Mesenchymal stem cell (in vitro differentiated cells and primary cell): ENCODE measurements around the gene TNFRSF11A.

Experiments
- DNase-seq: peaks from one replicate; pipeline ENCODE4 v3.0.0-alpha.2; 2013
- H2AFZ ChIP-seq: one replicate; pipeline ENCODE4 v1.6.1; 2013; ENCODE audit warnings: low read depth, mild to moderate bottlenecking, control low read depth, inconsistent platforms, low read length, moderate library complexity
- H2AK5ac ChIP-seq: 2 replicates; pipeline ENCODE4 v1.6.1; 2013; ENCODE audit warnings: low read length, moderate library complexity, mild to moderate bottlenecking, inconsistent platforms; ENCODE audit not compliant: severe bottlenecking
- H2BK120ac ChIP-seq: one replicate; pipeline ENCODE4 v1.6.1; 2013; ENCODE audit warnings: low read depth, mild to moderate bottlenecking, inconsistent platforms, low read length, moderate library complexity
- H2BK12ac ChIP-seq, 2 experiments: one replicate each; pipeline ENCODE4 v1.6.1; 2013; ENCODE audit warnings: inconsistent platforms in 2 of 2, low read length in 2 of 2, mild to moderate bottlenecking in 2 of 2, moderate library complexity in 2 of 2, control low read depth in 1 of 2
- H2BK15ac ChIP-seq: one replicate; pipeline ENCODE4 v1.6.1; 2013; ENCODE audit warnings: mild to moderate bottlenecking, low read depth, inconsistent platforms; ENCODE audit not compliant: poor library complexity, severe bottlenecking
- H2BK5ac ChIP-seq: 2 replicates; pipeline ENCODE4 v1.6.1; 2013; ENCODE audit warnings: low read depth, mild to moderate bottlenecking, low read length, control low read depth, inconsistent platforms; ENCODE audit not compliant: poor library complexity, severe bottlenecking
- H3K14ac ChIP-seq, 2 experiments: one replicate each; pipeline ENCODE4 v1.6.1; 2013; ENCODE audit warnings: inconsistent platforms in 2 of 2, low read length in 2 of 2, control low read depth in 1 of 2, mild to moderate bottlenecking in 1 of 2, moderate library complexity in 1 of 2
- H3K18ac ChIP-seq, 2 experiments: one replicate each; pipeline ENCODE4 v1.6.1; 2013; ENCODE audit warnings: inconsistent platforms in 2 of 2, low read length in 2 of 2, control low read depth in 1 of 2, low read depth in 1 of 2, mild to moderate bottlenecking in 1 of 2
- H3K23ac ChIP-seq, 2 experiments: one replicate each; pipeline ENCODE4 v1.6.1; 2013; ENCODE audit warnings: inconsistent platforms in 2 of 2, low read length in 2 of 2, mild to moderate bottlenecking in 2 of 2, moderate library complexity in 2 of 2, control low read depth in 1 of 2
- H3K27ac ChIP-seq: 2 replicates; pipeline ENCODE4 v1.5.1; 2013; ENCODE audit warnings: mild to moderate bottlenecking, moderate library complexity, low read length, control low read depth, inconsistent platforms; ENCODE audit not compliant: poor library complexity, severe bottlenecking
- H3K27me3 ChIP-seq, 2 experiments: 2 replicates each; pipeline versions ENCODE4 v1.6.1 to v1.7.0; 2013; ENCODE audit warnings: low read length in 2 of 2, mild to moderate bottlenecking in 2 of 2, moderate library complexity in 2 of 2, control low read depth in 1 of 2, inconsistent platforms in 1 of 2; ENCODE audit not compliant: control insufficient read depth in 1 of 2, insufficient read depth in 1 of 2
- H3K36me3 ChIP-seq, 2 experiments: 2 replicates each; pipeline versions ENCODE4 v1.6.1 to v1.7.0; 2013; ENCODE audit warnings: low read length in 2 of 2, control low read depth in 1 of 2, inconsistent platforms in 1 of 2, low read depth in 1 of 2, mild to moderate bottlenecking in 1 of 2; ENCODE audit not compliant: insufficient read depth in 2 of 2, control insufficient read depth in 1 of 2
- H3K4ac ChIP-seq, 2 experiments: one replicate each; pipeline ENCODE4 v1.6.1; 2013; ENCODE audit warnings: inconsistent platforms in 2 of 2, low read length in 2 of 2, mild to moderate bottlenecking in 2 of 2, moderate library complexity in 2 of 2, control low read depth in 1 of 2, low read depth in 1 of 2
- H3K4me1 ChIP-seq: 2 replicates; pipeline ENCODE4 v1.6.1; 2013; ENCODE audit warnings: low read depth, low read length, control low read depth; ENCODE audit not compliant: control insufficient read depth, insufficient read depth
- H3K4me2 ChIP-seq: 2 replicates; pipeline ENCODE4 v1.6.1; 2013; ENCODE audit warnings: low read length, mild to moderate bottlenecking, inconsistent platforms; ENCODE audit not compliant: poor library complexity, severe bottlenecking
- H3K4me3 ChIP-seq, 2 experiments: 2 replicates each; pipeline versions ENCODE4 v1.5.1 to v1.7.0; 2013; ENCODE audit warnings: low read length in 2 of 2, mild to moderate bottlenecking in 2 of 2, control low read depth in 1 of 2, low read depth in 1 of 2; ENCODE audit not compliant: insufficient read depth in 1 of 2
- H3K79me1 ChIP-seq: replicated peaks from 2 replicates; pipeline ENCODE4 v1.6.1; 2013; ENCODE audit warnings: mild to moderate bottlenecking, control low read depth, low read length, inconsistent platforms; ENCODE audit not compliant: poor library complexity, severe bottlenecking
- H3K9ac ChIP-seq: 2 replicates; pipeline ENCODE4 v1.7.0; 2013; ENCODE audit warnings: mild to moderate bottlenecking, low read length, moderate library complexity
- H3K9me3 ChIP-seq: 2 replicates; pipeline ENCODE4 v1.7.0; 2013; ENCODE audit warnings: mild to moderate bottlenecking, low read length; ENCODE audit not compliant: control insufficient read depth
- H4K8ac ChIP-seq: one replicate; pipeline ENCODE4 v1.6.1; 2013; ENCODE audit warnings: inconsistent platforms, mild to moderate bottlenecking, low read length, moderate library complexity
- H4K91ac ChIP-seq: one replicate; pipeline ENCODE4 v1.6.1; 2013; ENCODE audit warnings: mild to moderate bottlenecking, low read length, inconsistent platforms
- WGBS: methylation state at CpG from one replicate; pipeline ENCODE4 v1.1.7; 2013; ENCODE audit warnings: mixed read lengths; 5-methylcytosine and 5-hydroxymethylcytosine counted together

TNFRSF11A gene

GRCh38 chr18:62384610-62385097 lies 59.5 kb downstream of the TNFRSF11A start:
- peak overlapping the region; percentile 37 for H3K4me2 ChIP-seq
- no peaks in the 10 kb centered on the region for H3K27me3 ChIP-seq
- no peaks in the 10 kb centered on the region for H3K36me3 ChIP-seq
- H2BK5ac ChIP-seq = no peak overlapping the region
- no peak overlapping the region for H3K23ac ChIP-seq
- no peaks in the 10 kb centered on the region for H3K9me3 ChIP-seq
- H3K4me1 ChIP-seq = peaks cover 6% of the 10 kb centered on the region
- H3K14ac ChIP-seq = no peak overlapping the region
- peak overlapping the region in 1 of 2 experiments; percentile 10 for H2BK12ac ChIP-seq
- peak overlapping the region in 1 of 2 experiments; percentile 32 for H3K18ac ChIP-seq
- 17% methylated on average over 42 of the region's 46 CpGs for WGBS
- no peak overlapping the region for H4K91ac ChIP-seq
- H2BK120ac ChIP-seq = no peak overlapping the region
- no peaks in the 10 kb centered on the region for H3K79me1 ChIP-seq
- no peak overlapping the region for H2AK5ac ChIP-seq
- H3K27ac ChIP-seq = no peak overlapping the region
- H3K9ac ChIP-seq = peak overlapping the region; percentile 26
- peak overlapping the region; percentile 52 for H4K8ac ChIP-seq
- no peak overlapping the region for H3K4ac ChIP-seq
- peak overlapping the region; percentile 12 to 49 for H3K4me3 ChIP-seq
- peak overlapping the region; percentile 62 for H2AFZ ChIP-seq
- peak; percentile 34 for DNase-seq
- no peak overlapping the region for H2BK15ac ChIP-seq

DNA sequence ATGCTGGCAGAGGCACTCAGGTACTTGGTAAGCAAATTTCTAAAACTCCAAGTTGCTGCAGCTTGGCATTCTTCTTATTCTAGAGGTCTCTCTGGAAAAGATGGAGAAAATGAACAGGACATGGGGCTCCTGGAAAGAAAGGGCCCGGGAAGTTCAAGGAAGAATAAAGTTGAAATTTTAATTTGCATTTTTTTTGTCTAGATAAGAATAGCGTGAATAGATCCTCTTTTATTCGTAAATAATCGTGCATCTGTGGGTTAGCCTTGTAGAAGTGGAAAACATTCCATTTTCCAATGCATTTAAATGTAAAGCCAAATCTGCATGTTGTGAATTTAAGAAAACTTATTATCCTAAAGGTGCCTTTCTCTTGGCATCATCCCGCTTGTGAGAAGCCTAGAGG lies 61.0 kb downstream of the TNFRSF11A start:
- H2BK12ac ChIP-seq = no peak overlapping the region
- no peak overlapping the region for H3K27ac ChIP-seq
- no peak overlapping the region for H3K18ac ChIP-seq
- no peak overlapping the region for H2AK5ac ChIP-seq
- H3K4ac ChIP-seq = no peak overlapping the region
- H4K91ac ChIP-seq = no peak overlapping the region
- H3K27me3 ChIP-seq = peaks cover 0 to 3% of the 10 kb centered on the region in 2 experiments
- H2BK120ac ChIP-seq = no peak overlapping the region
- peaks cover 6% of the 10 kb centered on the region for H3K4me1 ChIP-seq
- H2BK5ac ChIP-seq = no peak overlapping the region
- H3K9me3 ChIP-seq = no peaks in the 10 kb centered on the region
- H3K23ac ChIP-seq = no peak overlapping the region
- no peak overlapping the region for H3K14ac ChIP-seq
- no peak overlapping the region for H4K8ac ChIP-seq
- no peaks in the 10 kb centered on the region for H3K36me3 ChIP-seq
- H3K79me1 ChIP-seq = no peaks in the 10 kb centered on the region
- H2BK15ac ChIP-seq = no peak overlapping the region
- H2AFZ ChIP-seq = no peak overlapping the region
- H3K4me2 ChIP-seq = no peak overlapping the region
- H3K9ac ChIP-seq = no peak overlapping the region
- no peak for DNase-seq
- WGBS = 93% methylated on average over 4 of the region's 5 CpGs
- H3K4me3 ChIP-seq = no peak overlapping the region

DNA sequence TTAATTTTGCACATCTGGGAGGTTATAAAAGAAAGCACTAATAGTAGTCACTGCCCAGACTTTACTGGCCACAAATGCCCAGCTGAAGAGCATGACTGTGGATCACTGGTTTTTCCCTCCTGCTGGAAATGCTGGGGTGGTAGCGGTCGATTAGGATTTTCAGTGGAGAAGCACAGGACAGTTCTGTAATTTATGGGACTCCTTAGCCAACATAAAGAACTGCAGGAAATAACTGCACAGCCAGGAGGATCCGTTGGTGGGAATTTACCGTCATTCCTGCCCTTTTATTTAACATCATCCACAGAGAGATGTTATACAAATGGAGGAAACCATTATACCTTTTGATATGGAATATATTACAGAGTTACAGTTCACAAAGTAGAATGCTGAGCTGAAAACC lies 61.5 kb downstream of the TNFRSF11A start:
- Histone ChIP-seq H3K4ac (no peak overlapping the region), H3K9ac (no peak overlapping the region), H3K4me1 (peaks cover 6% of the 10 kb centered on the region), H3K36me3 (no peaks in the 10 kb centered on the region), H3K9me3 (no peaks in the 10 kb centered on the region), H2BK12ac (no peak overlapping the region), H3K4me2 (no peak overlapping the region), H3K27me3 (peaks cover 0 to 3% of the 10 kb centered on the region in 2 experiments), H4K8ac (no peak overlapping the region), H2BK5ac (no peak overlapping the region), H3K23ac (no peak overlapping the region), H2BK15ac (no peak overlapping the region), H3K4me3 (no peak overlapping the region), H3K14ac (no peak overlapping the region), H2AK5ac (no peak overlapping the region), H3K27ac (no peak overlapping the region), H2AFZ (no peak overlapping the region), H3K79me1 (no peaks in the 10 kb centered on the region), H4K91ac (no peak overlapping the region), H3K18ac (no peak overlapping the region), H2BK120ac (no peak overlapping the region)
- DNase-seq = no peak
- WGBS = 67% methylated on average over 1 of the region's 4 CpGs

GRCh38 chr18:62387257-62387656 lies 62.1 kb downstream of the TNFRSF11A start:
- Histone ChIP-seq H4K91ac (no peak overlapping the region), H2BK5ac (no peak overlapping the region), H3K27ac (no peak overlapping the region), H3K4me3 (no peak overlapping the region), H3K14ac (no peak overlapping the region), H3K9ac (no peak overlapping the region), H3K79me1 (no peaks in the 10 kb centered on the region), H3K4me2 (no peak overlapping the region), H3K23ac (no peak overlapping the region), H2BK120ac (no peak overlapping the region), H3K4me1 (peaks cover 6% of the 10 kb centered on the region), H3K36me3 (no peaks in the 10 kb centered on the region), H3K27me3 (peaks cover 0 to 3% of the 10 kb centered on the region in 2 experiments), H2BK15ac (no peak overlapping the region), H2BK12ac (no peak overlapping the region), H3K4ac (no peak overlapping the region), H3K18ac (no peak overlapping the region), H4K8ac (no peak overlapping the region), H3K9me3 (no peaks in the 10 kb centered on the region), H2AK5ac (no peak overlapping the region), H2AFZ (no peak overlapping the region)
- no peak for DNase-seq
- no CpG with 5 or more reads among the region's 2 CpGs for WGBS
